Mucosa of rectum (tissue), 2 donors: ENCODE measurements around the gene FBXL16.
"Not testable (repeated sequence)": the region's sequence is repeated elsewhere in the genome, so short reads cannot be mapped to it uniquely, and the experiment has no call there.

Source experiments
- H3K27ac ChIP-seq, 2 donors: one replicate each; pipeline ENCODE4 v1.7.0; 2013; ENCODE audit warnings: inconsistent platforms in 2 of 2, low read depth in 2 of 2, low read length in 2 of 2
- H3K27me3 ChIP-seq, 2 donors: one replicate each; pipeline ENCODE4 v1.7.0; 2013; ENCODE audit warnings: low read length in 2 of 2; ENCODE audit not compliant: control insufficient read depth in 2 of 2, insufficient read depth in 2 of 2
- H3K36me3 ChIP-seq, 2 donors: one replicate each; pipeline ENCODE4 v1.7.0; 2013; ENCODE audit warnings: low read length in 2 of 2; ENCODE audit not compliant: control insufficient read depth in 2 of 2, insufficient read depth in 2 of 2
- H3K4me1 ChIP-seq, 2 donors: one replicate each; pipeline ENCODE4 v1.7.0; 2013; ENCODE audit warnings: low read length in 2 of 2, mild to moderate bottlenecking in 1 of 2; ENCODE audit not compliant: control insufficient read depth in 2 of 2, insufficient read depth in 2 of 2
- H3K4me3 ChIP-seq, 2 donors: one replicate each; pipeline ENCODE4 v1.7.0; 2013; ENCODE audit warnings: low read length in 2 of 2
- H3K9ac ChIP-seq, 2 donors: one replicate each; pipeline ENCODE4 v1.7.0; 2013; ENCODE audit warnings: low read length in 2 of 2, low read depth in 1 of 2, mild to moderate bottlenecking in 1 of 2
- H3K9me3 ChIP-seq, 2 donors: one replicate each; pipeline ENCODE4 v1.7.0; 2013; ENCODE audit warnings: low read length in 2 of 2; ENCODE audit not compliant: control insufficient read depth in 2 of 2
- donor health status: healthy.
- donor health status: Normal muscosa, but diverticular disease.

FBXL16 gene

GRCh38 chr16:700684-701584 is 4.7 kb downstream of the FBXL16 start:
- Histone ChIP-seq H3K27ac (no peak overlapping the region), H3K4me3 (no peak overlapping the region), H3K4me1 (peaks cover 1 to 4% of the 10 kb centered on the region in 2 donors), H3K9me3 (no peaks in the 10 kb centered on the region), H3K9ac (no peak overlapping the region), H3K27me3 (peaks cover 29 to 45% of the 10 kb centered on the region in 2 donors), H3K36me3 (no peaks in the 10 kb centered on the region)

DNA sequence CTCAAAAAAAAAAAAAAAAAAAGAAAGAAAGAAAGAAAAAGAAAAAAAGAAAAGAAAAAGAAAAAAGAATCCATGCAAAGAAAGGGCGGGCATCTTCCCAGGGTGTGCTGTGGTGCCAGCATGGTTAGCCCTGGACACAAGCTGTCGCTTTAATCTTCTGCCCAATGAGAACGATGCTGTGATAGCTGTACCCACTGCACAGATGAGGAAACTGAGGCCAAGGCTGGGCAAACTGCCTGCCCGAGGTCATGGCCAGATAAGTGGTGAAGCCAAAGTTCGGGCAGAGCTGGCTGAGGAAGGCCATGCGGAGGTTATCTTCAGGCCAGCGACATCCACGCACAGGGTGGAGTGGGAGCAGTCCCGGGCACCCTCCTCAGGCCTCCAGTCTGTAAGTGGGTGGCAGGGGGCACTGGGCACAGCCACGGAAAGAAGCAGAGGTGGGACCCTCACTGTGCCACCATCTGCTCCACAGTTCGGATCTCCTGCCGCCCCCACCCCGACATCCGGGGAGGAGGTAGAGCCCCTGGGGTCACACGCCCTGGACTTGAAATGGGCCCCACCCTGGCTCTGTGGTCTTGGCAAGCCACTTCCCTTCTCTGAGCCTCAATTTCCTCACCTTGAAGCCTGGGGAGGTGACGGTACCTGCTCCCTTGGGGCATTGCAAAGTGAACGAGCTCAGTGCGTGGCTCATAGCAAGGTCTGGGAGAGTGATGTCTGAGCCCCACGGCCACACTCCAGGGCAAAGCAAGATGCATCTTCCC is 6.5 kb downstream of the FBXL16 start:
- Histone ChIP-seq H3K4me1 (peaks cover 10 to 14% of the 10 kb centered on the region in 2 donors), H3K27me3 (peaks cover 29 to 40% of the 10 kb centered on the region in 2 donors), H3K4me3 (no peak overlapping the region), H3K27ac (no peak overlapping the region), H3K9me3 (no peaks in the 10 kb centered on the region), H3K36me3 (no peaks in the 10 kb centered on the region), H3K9ac (no peak overlapping the region)

DNA sequence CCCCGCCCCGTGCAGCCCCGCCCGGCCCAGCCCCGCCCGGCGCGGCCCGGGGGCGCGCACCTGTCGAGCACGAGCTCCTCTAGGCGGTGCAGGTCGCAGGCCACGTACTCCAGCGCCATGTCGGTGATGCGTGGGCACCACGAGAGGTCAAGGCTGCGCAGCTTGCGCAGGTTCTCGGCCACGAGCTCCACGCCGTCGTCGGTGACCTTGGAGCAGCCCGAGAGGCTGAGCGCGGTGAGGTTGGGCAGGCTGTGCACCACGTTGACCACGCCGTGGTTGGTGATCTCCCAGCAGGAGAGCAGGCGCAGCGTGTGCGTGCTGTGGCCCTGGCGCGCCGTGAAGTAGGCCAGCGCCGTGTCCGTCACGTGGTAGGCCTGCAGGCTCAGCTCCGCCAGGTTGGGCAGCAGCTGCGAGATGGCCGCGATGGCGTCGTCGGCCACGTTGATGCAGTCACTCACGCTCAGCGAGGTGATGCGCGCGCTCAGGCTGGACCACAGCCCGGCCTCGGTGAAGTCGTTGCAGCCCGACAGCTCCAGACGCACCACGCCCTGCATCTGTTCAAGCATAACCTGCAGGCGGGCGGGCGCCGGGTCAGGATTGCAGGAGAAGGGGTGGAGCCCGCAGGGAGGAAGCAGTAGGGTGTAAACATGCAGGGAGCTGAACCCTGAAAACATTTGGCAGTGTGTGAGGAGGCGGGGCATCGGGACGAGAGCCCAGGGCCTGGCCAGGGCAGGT is 10.1 kb downstream of the FBXL16 start:
- Histone ChIP-seq H3K9ac (peak overlapping the region; percentile 33 to 41), H3K4me1 (peaks cover 10 to 16% of the 10 kb centered on the region in 2 donors), H3K27me3 (peaks cover 8 to 14% of the 10 kb centered on the region in 2 donors), H3K27ac (peak overlapping the region; percentile 50 to 86), H3K4me3 (peak overlapping the region; percentile 59 to 73), H3K36me3 (no peaks in the 10 kb centered on the region), H3K9me3 (no peaks in the 10 kb centered on the region)

DNA sequence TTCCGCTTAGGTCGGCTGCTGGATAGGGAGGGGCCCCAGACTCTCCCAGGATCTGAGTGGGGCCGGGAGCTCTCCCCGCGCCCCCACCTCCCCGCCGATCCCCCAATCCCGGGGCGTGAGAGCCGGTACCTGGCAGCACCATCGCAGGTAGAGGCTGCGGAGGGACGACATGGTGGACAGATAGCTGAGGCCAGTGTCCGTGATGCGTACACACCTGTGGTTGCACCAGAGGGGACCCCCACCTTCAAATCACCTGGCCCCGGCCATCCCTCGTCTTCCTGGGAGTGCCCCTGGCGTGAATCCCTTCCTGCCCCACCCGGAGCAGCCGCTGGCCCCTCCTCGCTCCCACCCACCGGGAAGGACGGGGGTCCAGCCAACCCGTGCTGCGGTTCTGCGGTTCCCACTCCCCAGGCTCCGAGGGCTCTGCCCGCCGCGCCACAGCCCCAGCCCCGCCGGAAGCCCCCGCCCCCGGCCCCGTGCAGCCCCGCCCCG is 10.7 kb downstream of the FBXL16 start:
- peaks cover 8 to 12% of the 10 kb centered on the region in 2 donors for H3K27me3 ChIP-seq

DNA sequence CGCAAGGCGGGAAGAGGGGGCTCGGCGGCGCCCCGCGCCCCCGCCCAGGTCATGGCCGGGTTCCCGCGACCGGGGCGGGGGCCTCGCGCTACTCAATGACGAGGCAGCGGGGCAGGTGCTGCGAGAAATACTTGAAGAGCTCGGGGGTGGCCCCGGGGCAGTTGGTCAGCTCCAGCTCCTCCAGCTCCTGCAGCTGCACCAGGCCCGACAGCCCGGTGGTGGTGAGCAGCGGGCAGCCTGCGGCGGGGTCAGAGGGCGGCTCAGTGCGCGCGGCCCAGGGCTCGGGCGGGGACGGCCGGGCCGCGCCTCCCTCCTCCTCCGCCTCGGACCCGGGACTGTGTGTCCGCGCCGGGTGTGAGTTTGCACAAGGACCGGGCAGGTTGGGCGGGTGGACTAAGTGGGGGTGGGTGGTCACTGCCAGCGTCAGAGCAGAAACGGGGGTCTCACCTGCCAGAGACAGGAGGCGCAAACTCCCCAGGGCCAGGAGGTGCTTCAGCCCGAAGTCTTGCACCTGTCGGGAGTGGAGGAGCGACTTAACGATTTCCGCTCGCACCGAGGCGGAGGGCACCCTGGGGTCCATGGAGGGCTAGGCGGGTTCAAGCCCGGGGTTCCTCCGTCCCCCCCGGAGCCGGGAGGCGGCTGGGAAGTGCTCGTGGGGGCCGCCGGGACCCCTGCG is 11.3 kb downstream of the FBXL16 start:
- Histone ChIP-seq H3K27me3 (peaks cover 4 to 12% of the 10 kb centered on the region in 2 donors), H3K9me3 (no peaks in the 10 kb centered on the region), H3K4me1 (peaks cover 15 to 21% of the 10 kb centered on the region in 2 donors), H3K4me3 (no peak overlapping the region), H3K27ac (no peak overlapping the region), H3K36me3 (no peaks in the 10 kb centered on the region), H3K9ac (no peak overlapping the region)

More for the DNA sequence above, 10.7 kb downstream of the FBXL16 start:
- no peak overlapping the region for H3K27ac ChIP-seq
- peaks cover 10 to 16% of the 10 kb centered on the region in 2 donors for H3K4me1 ChIP-seq
- H3K9ac ChIP-seq = no peak overlapping the region
- no peaks in the 10 kb centered on the region for H3K9me3 ChIP-seq
- peak overlapping the region; percentile 50 to 57 for H3K4me3 ChIP-seq
- H3K36me3 ChIP-seq = no peaks in the 10 kb centered on the region

GRCh38 chr16:693766-694165 is 11.8 kb downstream of the FBXL16 start:
- Histone ChIP-seq H3K4me3 (no peak overlapping the region), H3K27me3 (peaks cover 2 to 12% of the 10 kb centered on the region in 2 donors)

GRCh38 chr16:693364-693763 is 12.2 kb downstream of the FBXL16 start:
- peaks cover 20 to 23% of the 10 kb centered on the region in 2 donors for H3K4me1 ChIP-seq
- H3K4me3 ChIP-seq = no peak overlapping the region
- no peak overlapping the region for H3K9ac ChIP-seq
- no peaks in the 10 kb centered on the region for H3K36me3 ChIP-seq
- H3K27me3 ChIP-seq = peaks cover 2 to 12% of the 10 kb centered on the region in 2 donors
- H3K9me3 ChIP-seq = no peaks in the 10 kb centered on the region
- H3K27ac ChIP-seq = no peak overlapping the region

More at GRCh38 chr16:693766-694165, 11.8 kb downstream of the FBXL16 start:
- no peak overlapping the region for H3K27ac ChIP-seq
- H3K9me3 ChIP-seq = no peaks in the 10 kb centered on the region
- peaks cover 20 to 23% of the 10 kb centered on the region in 2 donors for H3K4me1 ChIP-seq
- no peak overlapping the region for H3K9ac ChIP-seq
- no peaks in the 10 kb centered on the region for H3K36me3 ChIP-seq

DNA sequence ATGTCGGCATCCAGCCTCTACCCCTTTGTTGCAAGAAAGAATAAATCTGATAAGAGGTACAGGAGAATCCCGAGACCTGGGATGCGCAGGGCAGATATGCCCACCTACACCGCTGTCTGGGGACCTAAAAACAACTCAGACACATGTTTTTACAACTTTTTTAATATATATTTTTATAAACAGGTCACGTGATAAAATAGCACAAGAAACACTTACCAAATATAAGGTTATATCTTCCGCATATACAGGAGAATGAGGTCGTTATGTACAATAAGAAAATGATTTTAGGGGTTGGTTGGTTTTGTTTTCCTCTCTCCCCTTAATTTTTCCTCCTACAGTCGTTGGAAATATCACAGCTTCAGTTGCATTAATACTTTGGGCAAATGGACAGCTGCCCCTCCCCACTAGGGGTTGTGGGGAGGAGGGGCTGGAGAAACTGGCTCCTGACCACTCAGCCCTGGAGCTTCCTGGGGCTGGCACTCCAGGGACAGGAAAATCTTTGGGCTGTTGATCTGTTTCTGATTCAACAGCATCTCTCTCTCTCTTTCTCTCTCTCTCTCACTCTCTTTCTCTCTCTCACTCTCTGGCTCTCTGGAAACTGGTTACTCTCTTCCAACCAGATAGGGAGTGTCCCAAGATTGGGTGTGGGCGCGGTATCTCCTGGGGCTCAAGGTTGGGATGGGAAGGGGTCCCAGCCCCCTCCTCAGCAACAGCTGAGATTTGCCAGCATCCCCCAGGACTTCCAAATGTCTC is 13.1 kb downstream of the FBXL16 start:
- H3K9me3 ChIP-seq = no peaks in the 10 kb centered on the region
- no peak overlapping the region for H3K27ac ChIP-seq
- H3K9ac ChIP-seq = no peak overlapping the region
- H3K4me1 ChIP-seq = peaks cover 20 to 23% of the 10 kb centered on the region in 2 donors
- H3K4me3 ChIP-seq = no peak overlapping the region
- no peaks in the 10 kb centered on the region for H3K36me3 ChIP-seq
- peaks cover 2 to 12% of the 10 kb centered on the region in 2 donors for H3K27me3 ChIP-seq

DNA sequence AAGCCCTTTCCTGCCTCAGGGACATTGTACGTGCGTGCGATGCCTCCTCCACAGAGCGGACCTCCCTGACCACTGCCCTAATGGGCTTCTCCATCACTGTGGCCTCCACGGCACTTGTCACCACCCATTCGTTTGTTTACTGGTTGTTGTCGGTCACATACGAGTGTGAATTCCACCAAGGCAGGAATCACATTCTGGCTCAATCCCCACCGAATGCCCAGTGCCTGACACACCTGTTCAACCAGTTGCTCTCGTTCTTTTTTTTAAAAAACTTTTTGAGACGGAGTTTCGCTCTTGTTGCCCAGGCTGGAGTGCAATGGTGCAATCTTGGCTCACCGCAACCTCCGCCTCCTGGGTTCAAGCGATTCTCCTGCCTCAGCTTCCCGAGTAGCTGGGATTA is 14.4 kb downstream of the FBXL16 start:
- Histone ChIP-seq H3K4me1 (peaks cover 20 to 22% of the 10 kb centered on the region in 2 donors), H3K27me3 (peaks cover 2 to 12% of the 10 kb centered on the region in 2 donors)
- H3K36me3 ChIP-seq, H3K27ac ChIP-seq, H3K9me3 ChIP-seq, H3K4me3 ChIP-seq, H3K9ac ChIP-seq: not testable (repeated sequence)
